ENCODE measurements around the gene GOLT1A. TPM values are rescaled to one million over a fixed set of nuclear protein-coding genes. Genes with fewer than 3 reads are reported as not detected.

The GOLT1A gene
- polyA plus RNA-seq, 3 donors, result not detected

GRCh38 chr1:204227996-204228785, 14.4 kb upstream of the GOLT1A start:
- peak overlapping the region in 1 of 7 donors; percentile 32 for H3K27ac Mint-ChIP-seq
- no peak overlapping the region for H3K4me3 ChIP-seq (replicated peaks in 1 of 3; ENCODE audit: low read depth in 2 of 3, low read length in 3 of 3)
- no peak overlapping the region for H3K27ac ChIP-seq (ENCODE audit: low read depth in 1 of 2, low read length in 2 of 2)
- H3K27me3 ChIP-seq (ENCODE audit: control insufficient read depth in 2 of 2, insufficient read depth in 2 of 2, low read length in 2 of 2), result no peaks in the 10 kb centered on the region
- H3K79me2 ChIP-seq (ENCODE audit: insufficient read depth, low read length), result no peaks in the 10 kb centered on the region
- H3K4me1 Mint-ChIP-seq, result no peaks in the 10 kb centered on the region
- peaks cover 0 to 2% (median 0%) of the 10 kb centered on the region in 7 donors for H3K9me3 Mint-ChIP-seq
- H3K4me1 ChIP-seq (ENCODE audit: control insufficient read depth in 1 of 2, insufficient read depth in 2 of 2, low read length in 2 of 2), result no peaks in the 10 kb centered on the region
- H3K9ac ChIP-seq (ENCODE audit: insufficient read depth, low read length, poor library complexity, severe bottlenecking), result no peak overlapping the region
- no peaks in the 10 kb centered on the region for H4K20me1 ChIP-seq (ENCODE audit: insufficient read depth, low read length)
- no peak overlapping the region for H3K4me2 ChIP-seq (replicated peaks; ENCODE audit: extremely low read depth, low read length, poor library complexity, severe bottlenecking)
- 90% methylated on average over 14 of the region's 20 CpGs for WGBS (ENCODE audit: insufficient coverage)
- no peaks in the 10 kb centered on the region for H3K36me3 Mint-ChIP-seq
- no peaks in the 10 kb centered on the region for H3K36me3 ChIP-seq (replicated peaks in 1 of 2; ENCODE audit: control insufficient read depth in 1 of 2, insufficient read depth in 2 of 2, low read length in 2 of 2)
- TF ChIP-seq, protein P1, sequence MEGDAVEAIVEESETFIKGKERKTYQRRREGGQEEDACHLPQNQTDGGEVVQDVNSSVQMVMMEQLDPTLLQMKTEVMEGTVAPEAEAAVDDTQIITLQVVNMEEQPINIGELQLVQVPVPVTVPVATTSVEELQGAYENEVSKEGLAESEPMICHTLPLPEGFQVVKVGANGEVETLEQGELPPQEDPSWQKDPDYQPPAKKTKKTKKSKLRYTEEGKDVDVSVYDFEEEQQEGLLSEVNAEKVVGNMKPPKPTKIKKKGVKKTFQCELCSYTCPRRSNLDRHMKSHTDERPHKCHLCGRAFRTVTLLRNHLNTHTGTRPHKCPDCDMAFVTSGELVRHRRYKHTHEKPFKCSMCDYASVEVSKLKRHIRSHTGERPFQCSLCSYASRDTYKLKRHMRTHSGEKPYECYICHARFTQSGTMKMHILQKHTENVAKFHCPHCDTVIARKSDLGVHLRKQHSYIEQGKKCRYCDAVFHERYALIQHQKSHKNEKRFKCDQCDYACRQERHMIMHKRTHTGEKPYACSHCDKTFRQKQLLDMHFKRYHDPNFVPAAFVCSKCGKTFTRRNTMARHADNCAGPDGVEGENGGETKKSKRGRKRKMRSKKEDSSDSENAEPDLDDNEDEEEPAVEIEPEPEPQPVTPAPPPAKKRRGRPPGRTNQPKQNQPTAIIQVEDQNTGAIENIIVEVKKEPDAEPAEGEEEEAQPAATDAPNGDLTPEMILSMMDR (IDR thresholded peaks at IDR 0.05), result no peak
- intact Hi-C loops (cut with micrococcal nuclease), result no loop called here
- H3K9me3 ChIP-seq (replicated peaks in 1 of 2; ENCODE audit: control insufficient read depth in 1 of 2, insufficient read depth in 1 of 2, low read length in 2 of 2), result no peaks in the 10 kb centered on the region
- H3K27me3 Mint-ChIP-seq (ENCODE audit: low read depth in 3 of 3), result peaks cover 0 to 6% (median 5%) of the 10 kb centered on the region in 3 donors
- H2AFZ ChIP-seq (ENCODE audit: insufficient read depth, low read depth, low read length, poor library complexity, severe bottlenecking), result no peak overlapping the region
- no peak for DNase-seq
- no peak overlapping the region for H3K4me3 Mint-ChIP-seq

GRCh38 chr1:204227351-204227750, 13.6 kb upstream of the GOLT1A start:
- no peak overlapping the region for H2AFZ ChIP-seq (ENCODE audit: insufficient read depth, low read depth, low read length, poor library complexity, severe bottlenecking)
- H3K9me3 ChIP-seq (replicated peaks in 1 of 2; ENCODE audit: control insufficient read depth in 1 of 2, insufficient read depth in 1 of 2, low read length in 2 of 2), result no peaks in the 10 kb centered on the region
- no peak overlapping the region for H3K4me2 ChIP-seq (replicated peaks; ENCODE audit: extremely low read depth, low read length, poor library complexity, severe bottlenecking)
- no peak overlapping the region for H3K27ac Mint-ChIP-seq
- H3K27me3 ChIP-seq (ENCODE audit: control insufficient read depth in 2 of 2, insufficient read depth in 2 of 2, low read length in 2 of 2), result no peaks in the 10 kb centered on the region
- no peak for DNase-seq
- 100% methylated on average over 1 of the region's 2 CpGs for WGBS (ENCODE audit: insufficient coverage)
- no peaks in the 10 kb centered on the region for H3K4me1 ChIP-seq (ENCODE audit: control insufficient read depth in 1 of 2, insufficient read depth in 2 of 2, low read length in 2 of 2)
- no peaks in the 10 kb centered on the region for H4K20me1 ChIP-seq (ENCODE audit: insufficient read depth, low read length)
- intact Hi-C loops (cut with micrococcal nuclease), result no loop called here
- H3K4me3 Mint-ChIP-seq, result no peak overlapping the region
- H3K79me2 ChIP-seq (ENCODE audit: insufficient read depth, low read length), result no peaks in the 10 kb centered on the region
- no peak overlapping the region for H3K9ac ChIP-seq (ENCODE audit: insufficient read depth, low read length, poor library complexity, severe bottlenecking)
- H3K36me3 Mint-ChIP-seq, result no peaks in the 10 kb centered on the region
- H3K4me3 ChIP-seq (replicated peaks in 1 of 3; ENCODE audit: low read depth in 2 of 3, low read length in 3 of 3), result no peak overlapping the region
- no peaks in the 10 kb centered on the region for H3K36me3 ChIP-seq (replicated peaks in 1 of 2; ENCODE audit: control insufficient read depth in 1 of 2, insufficient read depth in 2 of 2, low read length in 2 of 2)
- H3K9me3 Mint-ChIP-seq, result peaks cover 0 to 2% (median 0%) of the 10 kb centered on the region in 7 donors
- peaks cover 0 to 6% (median 5%) of the 10 kb centered on the region in 3 donors for H3K27me3 Mint-ChIP-seq (ENCODE audit: low read depth in 3 of 3)
- H3K27ac ChIP-seq (ENCODE audit: low read depth in 1 of 2, low read length in 2 of 2), result no peak overlapping the region
- TF ChIP-seq, protein P1 (IDR thresholded peaks at IDR 0.05), result no peak
- no peaks in the 10 kb centered on the region for H3K4me1 Mint-ChIP-seq
